Memory B cell (primary cell): ENCODE results near the gene TMEM63C.

Experiments used
- ATAC-seq: fragments of 150-1000 bp; cut with Tn5 transposase; 2 replicates; pipeline ENCODE4 v1.10.0; 2021; ENCODE audit warnings: low read depth, mild to moderate bottlenecking, moderate library complexity
- DNase-seq, 2 donors: peaks; one replicate each; pipeline ENCODE4 v3.0.0; 2022; ENCODE audit warnings: low spot score in 2 of 2
- H3K27ac Mint-ChIP-seq: one replicate; pipeline ENCODE4 v1.8.0; 2022; ENCODE audit warnings: mild to moderate bottlenecking, moderate library complexity, mixed read lengths
- H3K27me3 Mint-ChIP-seq: one replicate; pipeline ENCODE4 v1.8.0; 2022; ENCODE audit warnings: mixed read lengths
- H3K36me3 Mint-ChIP-seq: one replicate; pipeline ENCODE4 v1.8.0; 2022; ENCODE audit warnings: mild to moderate bottlenecking, mixed read lengths
- H3K4me1 Mint-ChIP-seq: one replicate; pipeline ENCODE4 v1.8.0; 2022; ENCODE audit warnings: mixed read lengths
- H3K4me3 Mint-ChIP-seq: one replicate; pipeline ENCODE4 v1.8.0; 2022; ENCODE audit warnings: mild to moderate bottlenecking, moderate library complexity, mixed read lengths
- H3K9me3 Mint-ChIP-seq: one replicate; pipeline ENCODE4 v1.8.0; 2022; ENCODE audit warnings: mixed read lengths

The TMEM63C gene

GRCh38 chr14:77199590-77199989 is 18.0 kb downstream of the TMEM63C start:
- no peaks in the 10 kb centered on the region for H3K9me3 Mint-ChIP-seq
- no peak overlapping the region for H3K4me3 Mint-ChIP-seq
- H3K4me1 Mint-ChIP-seq, result no peaks in the 10 kb centered on the region
- peaks cover 12% of the 10 kb centered on the region for H3K27me3 Mint-ChIP-seq
- ATAC-seq, result no peak
- no peaks in the 10 kb centered on the region for H3K36me3 Mint-ChIP-seq
- no peak for DNase-seq
- no peak overlapping the region for H3K27ac Mint-ChIP-seq

- DNase-seq, result no peak
- Mint-ChIP-seq H3K27me3 (peaks cover 11% of the 10 kb centered on the region), H3K4me3 (no peak overlapping the region), H3K4me1 (no peaks in the 10 kb centered on the region), H3K27ac (no peak overlapping the region), H3K9me3 (no peaks in the 10 kb centered on the region), H3K36me3 (no peaks in the 10 kb centered on the region)
- no peak for ATAC-seq
These were observed 18.9 kb downstream of the TMEM63C start for GRCh38 chr14:77200406-77200985.

- ATAC-seq (no peak), DNase-seq (no peak)
- H3K27ac Mint-ChIP-seq, result no peak overlapping the region
- no peaks in the 10 kb centered on the region for H3K36me3 Mint-ChIP-seq
- H3K4me1 Mint-ChIP-seq, result no peaks in the 10 kb centered on the region
- no peak overlapping the region for H3K4me3 Mint-ChIP-seq
- H3K9me3 Mint-ChIP-seq, result no peaks in the 10 kb centered on the region
- H3K27me3 Mint-ChIP-seq, result peaks cover 10% of the 10 kb centered on the region
These were observed 20.1 kb downstream of the TMEM63C start for GRCh38 chr14:77201696-77202095.

- no peaks in the 10 kb centered on the region for H3K4me1 Mint-ChIP-seq
- no peak overlapping the region for H3K4me3 Mint-ChIP-seq
- ATAC-seq (no peak), DNase-seq (no peak)
- H3K9me3 Mint-ChIP-seq, result no peaks in the 10 kb centered on the region
- H3K27ac Mint-ChIP-seq, result no peak overlapping the region
- no peaks in the 10 kb centered on the region for H3K36me3 Mint-ChIP-seq
- H3K27me3 Mint-ChIP-seq, result peaks cover 9% of the 10 kb centered on the region
These were observed 22.2 kb downstream of the TMEM63C start for GRCh38 chr14:77203611-77204458.

GRCh38 chr14:77204459-77204771 is 22.8 kb downstream of the TMEM63C start:
- H3K4me1 Mint-ChIP-seq, result no peaks in the 10 kb centered on the region
- no peaks in the 10 kb centered on the region for H3K36me3 Mint-ChIP-seq
- no peaks in the 10 kb centered on the region for H3K9me3 Mint-ChIP-seq
- no peak overlapping the region for H3K27ac Mint-ChIP-seq
- no peak overlapping the region for H3K4me3 Mint-ChIP-seq
- ATAC-seq (no peak), DNase-seq (no peak)
- peaks cover 6% of the 10 kb centered on the region for H3K27me3 Mint-ChIP-seq

DNA sequence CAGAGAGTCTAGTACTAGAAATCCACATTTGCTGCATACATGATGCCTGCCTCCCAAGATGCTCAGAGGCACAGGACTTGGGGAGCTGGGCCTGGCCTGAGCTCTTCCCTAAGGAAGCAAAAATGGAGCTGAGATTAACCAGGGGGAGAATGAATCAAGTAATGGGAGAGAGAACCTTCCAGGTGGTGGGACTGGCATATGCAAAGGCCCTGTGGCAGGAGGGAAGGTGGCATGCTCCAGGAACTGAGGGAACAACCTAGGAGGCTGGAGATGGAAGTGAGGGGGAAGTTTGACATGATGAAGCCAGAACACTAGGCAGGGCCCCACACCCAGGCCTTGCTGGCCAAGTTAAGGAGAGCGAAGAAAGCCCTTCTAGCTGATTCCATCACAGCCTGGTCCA is 23.3 kb downstream of the TMEM63C start:
- Mint-ChIP-seq H3K27ac (no peak overlapping the region), H3K36me3 (no peaks in the 10 kb centered on the region), H3K9me3 (no peaks in the 10 kb centered on the region), H3K4me3 (no peak overlapping the region), H3K4me1 (no peaks in the 10 kb centered on the region), H3K27me3 (peaks cover 2% of the 10 kb centered on the region)
- no peak for DNase-seq
- ATAC-seq, result no peak

DNA sequence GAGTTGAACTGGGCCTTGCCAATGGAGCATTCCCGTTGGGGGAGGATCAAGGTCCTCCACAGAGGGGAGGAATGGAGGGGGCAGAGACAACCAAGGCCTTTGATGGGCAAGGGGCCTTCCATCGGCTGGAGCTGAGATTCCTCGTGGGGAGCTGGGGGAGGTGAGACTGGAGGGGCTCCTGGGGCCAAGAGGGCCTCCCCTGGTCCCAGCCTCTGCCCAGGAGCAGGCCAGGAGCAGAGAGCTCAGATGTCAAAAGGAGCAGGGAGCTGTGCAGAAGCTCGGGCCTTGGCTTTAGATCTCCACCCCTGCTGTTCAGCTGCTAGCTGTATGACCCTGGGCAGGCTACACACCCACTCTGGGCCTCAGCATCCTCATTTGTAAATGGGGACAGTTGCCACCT is 24.0 kb downstream of the TMEM63C start:
- Mint-ChIP-seq H3K4me1 (no peaks in the 10 kb centered on the region), H3K4me3 (no peak overlapping the region), H3K27me3 (peaks cover 2% of the 10 kb centered on the region), H3K27ac (no peak overlapping the region), H3K36me3 (no peaks in the 10 kb centered on the region), H3K9me3 (no peaks in the 10 kb centered on the region)
- ATAC-seq (no peak), DNase-seq (no peak)

GRCh38 chr14:77206261-77206824 is 24.7 kb downstream of the TMEM63C start:
- H3K4me1 Mint-ChIP-seq, result no peaks in the 10 kb centered on the region
- H3K4me3 Mint-ChIP-seq, result no peak overlapping the region
- peaks cover 1% of the 10 kb centered on the region for H3K27me3 Mint-ChIP-seq
- H3K36me3 Mint-ChIP-seq, result no peaks in the 10 kb centered on the region
- ATAC-seq, result no peak
- no peak overlapping the region for H3K27ac Mint-ChIP-seq
- no peaks in the 10 kb centered on the region for H3K9me3 Mint-ChIP-seq
- no peak for DNase-seq

DNA sequence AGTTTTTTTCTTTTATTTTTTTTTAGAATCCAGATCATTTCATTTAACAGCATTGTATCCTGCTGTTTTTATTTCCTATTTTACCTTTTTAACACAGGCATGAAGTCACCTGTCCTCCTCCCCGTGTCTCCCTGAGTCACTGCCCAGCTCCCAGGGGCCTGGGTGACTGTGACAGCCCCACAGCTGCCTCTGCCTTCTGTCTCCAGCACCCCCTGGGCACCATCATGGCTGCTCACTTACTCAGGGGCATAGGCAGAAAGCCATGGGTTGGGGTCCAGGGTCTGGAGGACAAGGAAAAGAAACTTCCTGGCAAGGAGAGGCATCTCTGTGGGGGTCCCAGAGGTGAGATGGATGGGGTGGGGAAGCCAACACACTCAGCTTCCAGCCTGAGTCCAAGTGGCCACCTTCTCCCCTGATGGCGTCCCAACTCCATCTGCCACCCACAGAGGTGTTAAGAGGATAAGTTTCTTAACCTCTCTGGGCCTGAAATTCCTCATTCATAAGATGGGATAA is 25.3 kb downstream of the TMEM63C start:
- ATAC-seq (no peak), DNase-seq (no peak)
- Mint-ChIP-seq H3K36me3 (no peaks in the 10 kb centered on the region), H3K9me3 (no peaks in the 10 kb centered on the region), H3K27ac (no peak overlapping the region), H3K27me3 (peaks cover 1% of the 10 kb centered on the region), H3K4me3 (no peak overlapping the region), H3K4me1 (no peaks in the 10 kb centered on the region)

DNA sequence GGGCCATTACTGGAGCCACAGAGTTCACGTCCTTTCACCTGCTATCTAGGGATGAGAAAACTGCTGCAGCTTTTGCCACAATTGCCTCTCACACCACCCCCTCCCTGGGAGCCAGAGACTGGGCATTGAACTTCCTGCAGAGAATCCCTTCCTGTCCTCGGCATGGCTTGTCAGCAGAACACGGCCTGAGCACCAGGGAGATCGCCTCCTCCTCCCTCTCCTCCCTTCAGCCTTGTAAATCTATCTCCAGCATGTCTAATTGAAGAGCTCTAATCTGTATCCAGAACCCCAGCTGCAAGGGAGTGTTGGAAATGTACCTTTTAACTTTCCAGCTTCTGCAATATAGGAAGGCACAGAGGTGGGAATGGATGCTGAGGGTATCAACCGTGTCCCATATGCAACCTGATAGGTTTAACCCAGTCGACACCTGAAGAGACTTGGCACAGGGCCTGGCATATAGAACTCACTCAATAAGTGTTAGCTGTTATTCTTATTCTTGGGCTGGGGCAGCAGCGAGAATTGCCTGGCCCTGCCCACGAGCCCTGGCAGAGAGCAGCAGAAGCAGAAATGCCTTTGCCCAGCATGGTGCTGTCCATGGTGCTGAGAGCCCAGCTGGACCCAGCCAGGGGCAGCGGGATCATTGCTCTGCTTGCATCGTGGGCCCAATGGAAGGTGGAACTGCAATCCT is 26.8 kb downstream of the TMEM63C start:
- Mint-ChIP-seq H3K9me3 (no peaks in the 10 kb centered on the region), H3K36me3 (no peaks in the 10 kb centered on the region), H3K27me3 (peaks cover 1% of the 10 kb centered on the region), H3K4me3 (no peak overlapping the region), H3K27ac (no peak overlapping the region), H3K4me1 (peaks cover 2% of the 10 kb centered on the region)
- ATAC-seq (no peak), DNase-seq (peak; percentile 30 to 54)

- Mint-ChIP-seq H3K27me3 (peaks cover 1% of the 10 kb centered on the region), H3K9me3 (no peaks in the 10 kb centered on the region), H3K27ac (no peak overlapping the region), H3K36me3 (no peaks in the 10 kb centered on the region), H3K4me3 (no peak overlapping the region), H3K4me1 (peaks cover 4% of the 10 kb centered on the region)
- DNase-seq (no peak), ATAC-seq (no peak)
These were observed 27.4 kb downstream of the TMEM63C start for GRCh38 chr14:77208979-77209318.

DNA sequence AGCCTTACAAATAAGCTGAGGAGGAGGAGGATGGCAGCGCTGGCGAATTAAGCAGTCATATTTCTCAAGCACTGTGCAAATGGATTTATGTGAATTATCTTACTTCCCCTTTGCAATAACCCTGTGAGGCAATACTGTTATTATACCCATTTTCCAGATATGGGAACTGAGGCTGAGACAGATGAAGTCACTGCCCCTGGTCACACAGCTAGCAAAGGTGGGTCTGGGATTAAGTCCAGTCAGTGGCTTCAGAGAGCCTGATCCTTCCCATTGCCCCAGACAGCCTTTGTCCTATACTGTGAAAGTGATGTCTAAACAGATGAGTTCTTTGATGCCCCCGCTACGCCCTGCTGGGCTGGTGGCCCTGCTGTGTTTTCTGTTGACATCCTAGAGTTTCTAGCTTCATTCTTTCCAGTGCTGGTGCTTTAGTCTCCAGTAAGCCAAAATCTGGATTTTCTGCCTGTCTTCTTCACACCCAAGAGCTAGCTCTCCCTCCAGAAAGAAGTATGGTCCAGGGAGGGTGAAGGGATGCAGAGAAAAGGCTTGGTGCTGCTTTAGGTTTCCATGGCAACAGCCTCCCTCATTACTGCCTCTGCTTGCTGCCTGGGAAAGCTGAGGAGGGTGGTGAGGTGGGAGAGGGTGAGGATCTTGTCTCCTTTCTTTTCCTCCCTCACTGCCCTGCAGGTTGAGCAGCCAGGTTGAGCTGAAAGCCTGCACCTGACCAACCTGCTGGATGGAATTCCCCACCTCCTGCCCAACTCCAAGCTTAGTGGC is 30.7 kb downstream of the TMEM63C start:
- no peak overlapping the region for H3K4me3 Mint-ChIP-seq

DNA sequence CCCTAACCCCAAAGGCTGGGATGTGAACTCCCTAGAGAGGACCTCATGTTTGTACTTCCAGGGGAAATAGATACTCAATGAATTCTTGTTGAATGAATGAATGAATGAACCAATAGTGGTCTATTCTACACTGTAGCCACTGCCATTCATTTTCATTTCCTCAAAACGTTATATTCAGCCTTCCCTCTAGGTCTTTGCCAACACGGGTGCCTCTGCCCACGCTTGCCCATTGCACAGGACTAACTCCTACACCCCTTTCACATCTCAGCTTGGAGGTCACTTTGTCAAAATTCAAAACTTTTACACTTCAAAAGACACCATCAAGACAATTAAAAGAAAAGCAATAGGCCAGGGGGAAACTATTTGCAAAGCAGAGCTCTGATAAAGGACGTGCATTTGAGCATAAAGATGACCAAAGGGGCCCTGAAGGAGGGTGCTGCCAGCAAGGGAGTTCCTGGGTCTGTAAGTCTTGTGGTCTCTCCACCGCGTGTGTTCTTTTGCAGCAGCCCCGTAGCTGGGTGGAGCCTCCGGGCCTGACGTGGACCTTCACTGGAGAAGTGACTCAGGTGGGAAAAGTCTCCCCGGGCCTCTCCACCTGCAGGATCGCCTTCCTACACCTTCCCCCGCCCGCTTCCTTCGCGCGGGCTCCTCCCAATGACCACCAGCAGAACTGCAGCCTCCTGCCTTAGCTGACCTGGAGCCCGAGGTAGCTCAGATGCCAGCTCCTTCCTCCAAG is 31.5 kb downstream of the TMEM63C start:
- H3K4me3 Mint-ChIP-seq, result no peak overlapping the region
- DNase-seq, result peak; percentile 22 to 35
- H3K36me3 Mint-ChIP-seq, result no peaks in the 10 kb centered on the region
- H3K4me1 Mint-ChIP-seq, result peaks cover 4% of the 10 kb centered on the region
- no peaks in the 10 kb centered on the region for H3K9me3 Mint-ChIP-seq
- ATAC-seq, result peak; percentile 69
- H3K27me3 Mint-ChIP-seq, result peaks cover 21% of the 10 kb centered on the region
- no peak overlapping the region for H3K27ac Mint-ChIP-seq

More for the DNA sequence above, 30.7 kb downstream of the TMEM63C start:
- ATAC-seq (no peak), DNase-seq (no peak)
- Mint-ChIP-seq H3K27ac (no peak overlapping the region), H3K27me3 (peaks cover 21% of the 10 kb centered on the region), H3K4me1 (peaks cover 4% of the 10 kb centered on the region), H3K9me3 (no peaks in the 10 kb centered on the region), H3K36me3 (no peaks in the 10 kb centered on the region)
